GM19099 (cell line): ENCODE measurements around the gene DLG5.

Source experiments
- POLR2A ChIP-seq: IDR thresholded peaks from 3 replicates; pipeline ENCODE4 v1.6.1; 2011; ENCODE audit warnings: low read depth; ENCODE audit not compliant: insufficient read length; ENCODE audit errors: extremely low read depth

The DLG5 gene

DNA sequence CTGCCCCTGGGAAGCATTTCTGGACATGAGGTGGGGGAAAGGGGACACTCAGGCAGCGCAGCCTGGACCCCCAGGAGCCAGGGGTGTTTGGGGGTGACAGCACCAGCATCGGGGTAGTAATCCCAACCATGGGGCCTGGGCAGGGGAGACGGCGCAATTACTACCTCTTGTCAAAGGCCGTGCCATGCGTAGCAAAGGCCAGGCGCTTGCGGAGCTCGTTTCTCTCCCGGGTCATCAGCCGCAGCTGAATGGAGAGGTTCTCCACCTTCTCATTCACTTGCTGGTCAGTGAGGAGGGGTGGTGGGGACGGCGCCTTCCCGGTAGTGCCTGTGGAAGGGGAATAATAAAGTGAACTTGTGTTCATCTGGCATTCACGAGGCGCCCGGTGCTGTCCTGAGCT, 70.0 kb downstream of the DLG5 start:
- TF ChIP-seq POLR2A = no peak

DNA sequence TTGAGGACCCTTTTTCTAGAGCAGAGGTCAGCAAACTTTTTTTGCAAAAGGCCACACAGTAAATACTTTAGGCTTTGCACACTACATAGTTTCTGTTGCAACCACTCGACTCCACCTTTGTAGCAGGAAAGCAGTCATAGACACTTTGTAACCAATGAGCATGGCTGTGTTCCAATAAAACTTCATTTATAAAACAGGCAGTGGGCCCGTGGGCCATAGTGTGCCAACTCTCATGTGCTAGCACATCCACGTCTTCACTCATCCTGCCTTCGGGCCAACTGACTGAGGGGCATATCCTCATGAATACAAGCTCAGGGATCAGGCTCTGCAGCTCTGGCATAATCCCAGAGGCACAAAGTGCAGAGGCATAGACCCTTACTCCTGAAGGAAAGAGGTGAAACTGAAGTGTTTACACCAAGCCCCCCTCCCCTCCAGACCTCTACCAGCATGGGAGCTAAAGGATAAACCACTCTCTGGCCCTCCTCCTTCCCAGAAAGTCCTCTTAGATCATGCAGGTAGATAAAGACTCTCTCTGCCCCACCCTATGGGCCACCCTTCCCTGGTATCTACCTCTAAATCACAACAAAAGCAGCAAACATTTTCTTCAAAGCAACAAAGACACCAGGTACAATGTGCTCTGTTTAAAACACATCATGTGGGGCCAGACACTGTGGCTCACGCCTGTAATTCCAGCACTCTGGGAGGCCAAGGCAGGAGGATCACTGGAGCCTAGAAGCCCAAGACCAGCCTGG, 71.0 kb downstream of the DLG5 start:
- no peak for TF ChIP-seq POLR2A

DNA sequence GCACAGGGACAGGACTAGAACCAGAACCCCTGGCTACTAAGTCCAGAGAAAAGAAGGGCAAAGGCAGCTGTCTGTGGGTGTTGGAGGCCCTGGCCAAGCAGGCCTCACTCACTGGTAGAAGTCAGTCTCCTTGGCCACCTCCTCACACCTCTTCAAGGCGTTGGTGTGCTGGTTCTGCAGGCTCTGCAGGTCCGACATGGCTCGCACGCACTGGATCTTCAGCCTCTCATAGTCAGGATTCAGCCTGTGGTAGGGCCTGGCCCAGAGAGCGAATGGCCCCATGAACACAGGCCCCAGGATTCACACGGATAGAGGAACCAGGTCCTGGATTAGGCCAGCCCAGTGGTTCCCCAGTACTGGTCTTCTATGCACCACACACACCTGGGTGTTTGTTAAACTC, 72.4 kb downstream of the DLG5 start:
- no peak for TF ChIP-seq POLR2A

DNA sequence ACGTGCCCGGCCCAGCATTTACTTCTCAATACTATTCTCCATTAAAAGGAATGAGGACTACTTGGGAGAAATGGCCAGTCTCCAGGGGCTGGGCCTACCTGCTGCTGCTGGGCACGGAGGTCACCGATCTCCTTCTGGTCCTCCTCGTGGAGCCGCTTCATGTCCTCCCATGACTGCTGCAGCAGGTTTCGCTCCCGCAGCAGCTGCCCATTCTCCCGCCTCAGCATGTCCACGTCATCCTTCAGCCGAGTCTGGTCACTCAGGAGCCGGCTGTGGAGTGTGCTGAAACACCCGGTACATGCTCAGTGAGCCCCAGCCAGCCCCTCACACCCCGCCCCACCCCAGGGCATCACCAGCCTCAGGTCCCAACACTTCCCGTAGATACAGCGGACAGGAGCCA, 73.3 kb downstream of the DLG5 start:
- TF ChIP-seq POLR2A = no peak

DNA sequence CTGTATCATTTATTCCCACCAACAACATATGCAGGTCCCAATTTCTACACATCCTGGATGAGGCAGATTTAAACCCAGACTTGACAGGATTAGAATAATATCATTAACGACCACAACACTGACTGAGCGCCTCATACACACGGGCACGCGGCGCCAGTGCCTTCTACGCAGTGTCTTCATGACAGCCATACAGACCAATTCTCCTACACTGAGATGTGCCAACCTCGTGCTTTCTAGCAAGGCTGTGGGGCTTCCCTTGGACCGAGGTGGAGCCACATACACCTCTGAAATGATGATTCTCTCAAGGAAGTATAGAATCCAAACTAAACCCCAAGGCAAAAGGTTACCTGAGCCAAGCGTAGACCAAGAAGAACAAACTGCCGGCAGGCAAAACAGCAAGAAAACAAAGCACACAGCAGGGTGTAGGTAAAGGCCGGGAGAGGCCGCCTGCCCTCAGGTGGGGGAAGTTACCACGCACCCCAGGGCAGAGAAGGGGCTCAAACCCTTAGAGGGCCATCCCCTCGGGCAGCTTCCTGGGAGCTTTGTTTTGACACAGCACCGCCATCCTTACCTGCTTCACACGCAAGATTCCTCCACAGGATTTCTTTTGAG, 75.8 kb downstream of the DLG5 start:
- no peak for TF ChIP-seq POLR2A

DNA sequence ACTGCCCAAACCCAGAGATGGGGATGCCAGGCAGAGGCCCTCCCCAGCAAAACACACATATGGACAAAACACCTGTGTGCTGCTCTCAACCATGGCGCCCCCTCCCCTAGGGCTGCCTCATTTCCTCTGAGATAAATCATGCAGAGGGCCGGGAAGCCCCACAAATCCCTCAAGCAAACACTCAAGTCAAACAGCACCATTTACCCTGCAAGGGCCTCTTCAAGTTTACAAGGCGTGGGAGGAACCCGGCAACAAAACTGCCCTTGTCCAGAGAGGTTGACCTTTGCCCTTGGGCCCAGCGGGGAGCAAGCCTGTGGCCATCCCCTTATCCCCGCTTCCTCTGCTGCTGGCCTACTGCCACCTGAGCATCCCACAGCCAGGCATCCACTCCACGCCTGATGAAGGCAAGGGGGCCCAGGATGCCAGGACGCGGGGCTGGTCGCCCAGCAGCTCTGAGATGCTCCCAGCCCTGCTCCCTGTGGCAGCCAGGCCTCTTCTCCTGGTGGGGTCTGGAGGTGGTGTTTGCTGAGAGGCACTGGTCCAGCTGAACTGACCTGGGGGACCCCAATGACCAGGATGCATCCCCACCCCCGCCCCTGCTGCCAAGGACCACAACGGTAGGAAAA, 77.4 kb downstream of the DLG5 start:
- TF ChIP-seq POLR2A = no peak

DNA sequence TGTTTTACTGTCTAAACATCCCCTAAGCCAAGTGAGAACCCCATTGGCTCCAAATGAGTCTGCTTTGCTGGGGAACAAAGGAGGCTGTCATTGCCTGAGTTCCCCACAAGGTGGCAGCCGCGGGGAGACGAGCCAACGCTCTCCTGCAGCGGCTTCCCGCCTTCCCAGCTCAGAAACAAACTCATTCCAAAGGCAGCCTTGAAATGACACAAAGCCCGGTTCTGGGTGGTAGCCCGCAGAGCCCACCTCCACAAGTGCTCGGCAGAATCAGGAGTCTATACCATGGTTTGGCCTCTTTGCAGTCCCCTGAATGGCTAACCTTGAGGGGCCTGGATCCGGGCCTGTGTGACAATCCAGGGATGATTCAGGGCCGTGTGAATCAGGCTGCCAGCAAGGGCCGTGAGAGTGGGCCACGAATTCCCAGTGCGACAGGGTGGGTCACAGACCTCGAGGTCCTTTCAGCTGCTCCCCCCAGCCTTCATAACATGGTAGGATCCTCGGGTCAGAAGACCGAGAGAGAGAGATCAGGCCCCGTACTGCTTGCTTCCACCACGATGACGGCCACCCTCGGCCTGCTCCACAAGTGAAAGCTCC, 79.7 kb downstream of the DLG5 start:
- no peak for TF ChIP-seq POLR2A

DNA sequence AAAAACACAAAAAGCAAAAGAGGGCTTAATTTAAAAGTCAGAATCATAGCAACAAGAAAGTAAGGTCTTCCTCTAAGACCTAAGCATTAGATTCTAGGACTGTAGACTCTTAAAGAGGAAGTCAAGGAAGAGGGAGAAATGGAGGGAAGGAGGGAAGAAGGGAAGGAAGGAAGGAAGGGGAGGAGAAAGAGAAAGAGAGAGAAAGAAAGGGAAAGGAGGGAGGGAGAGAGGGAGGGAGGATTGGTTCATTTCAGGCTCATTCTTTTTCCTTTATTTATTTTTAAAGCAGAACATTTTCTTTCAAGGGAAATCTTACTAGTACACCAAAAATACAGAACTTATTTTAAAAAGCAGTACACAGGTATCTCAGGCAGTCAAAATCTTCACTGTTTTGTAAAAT, 81.1 kb downstream of the DLG5 start:
- TF ChIP-seq POLR2A = no peak

DNA sequence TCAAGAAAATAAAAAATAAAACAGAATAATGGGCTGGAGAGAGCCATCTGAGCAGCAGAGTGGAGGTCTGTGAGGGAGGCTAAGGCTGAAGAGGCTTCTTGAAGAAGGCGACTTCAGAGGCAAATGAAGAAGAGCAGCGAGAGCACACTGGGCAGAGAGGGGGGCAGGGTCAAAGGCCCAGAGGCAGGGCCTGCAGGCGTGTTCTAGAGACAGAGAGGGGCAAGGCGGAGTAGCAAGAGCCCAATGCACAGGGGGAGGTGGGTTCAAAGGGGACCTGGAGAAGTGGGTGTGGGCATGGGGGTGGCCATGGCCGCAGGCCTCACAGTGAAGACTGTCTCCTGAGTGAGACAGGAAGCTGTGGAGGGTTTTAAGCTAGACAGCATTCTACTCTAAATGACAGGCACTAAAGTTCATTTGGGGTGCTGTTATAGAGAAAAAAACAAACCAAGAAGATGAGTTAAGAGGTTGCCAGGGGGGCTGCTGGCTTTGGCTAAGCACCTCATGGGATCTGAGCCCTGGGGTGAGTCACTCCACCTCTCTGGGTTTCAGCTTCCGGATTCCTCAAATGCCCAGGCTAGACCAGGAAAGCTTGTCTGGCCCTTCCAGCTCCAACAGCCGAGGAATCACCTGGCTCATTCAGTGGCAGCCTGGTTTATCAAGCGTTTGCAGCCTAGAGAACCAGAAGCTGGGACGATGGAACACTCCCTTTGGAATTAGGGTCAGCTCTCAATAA, 81.7 kb downstream of the DLG5 start:
- TF ChIP-seq POLR2A = no peak

DNA sequence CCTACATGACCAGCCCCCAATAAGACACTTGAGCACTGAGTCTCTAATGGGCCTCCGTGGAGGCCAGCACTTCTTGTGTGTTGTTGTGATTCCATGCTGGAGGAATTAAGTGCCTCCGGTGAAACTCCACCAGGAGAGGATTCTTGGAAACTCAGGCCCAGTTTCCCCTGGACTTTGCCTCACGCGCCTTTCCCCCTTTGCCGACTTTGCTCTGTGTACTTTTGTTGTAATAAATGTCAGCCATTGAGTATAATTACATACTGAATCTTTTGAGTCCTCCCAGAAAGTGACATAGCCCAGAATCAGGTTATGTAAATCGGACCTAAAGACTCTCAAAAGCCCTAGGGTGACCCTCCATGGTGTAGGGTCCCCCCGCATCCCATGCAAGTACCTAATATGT, 82.4 kb downstream of the DLG5 start:
- no peak for TF ChIP-seq POLR2A

DNA sequence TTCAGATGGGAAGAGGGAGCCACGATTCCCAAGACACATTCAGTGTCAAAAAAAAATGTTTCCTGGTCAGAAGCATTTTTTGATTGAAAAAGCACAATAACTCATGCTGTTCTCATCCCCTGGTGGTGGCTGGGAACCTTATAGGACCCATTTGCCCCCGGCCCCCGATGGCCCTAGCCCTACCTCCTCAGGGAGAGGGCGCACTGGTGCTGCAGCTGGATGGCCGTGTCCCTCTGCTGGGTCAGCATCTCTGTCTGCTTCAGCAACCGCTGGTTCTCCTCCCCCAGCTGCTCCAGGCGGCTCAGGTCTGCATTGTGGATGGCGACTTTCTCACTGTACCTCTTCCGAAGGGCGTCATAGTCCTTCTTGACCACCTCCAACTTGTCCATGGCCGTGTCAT, 83.3 kb downstream of the DLG5 start:
- TF ChIP-seq POLR2A = no peak

DNA sequence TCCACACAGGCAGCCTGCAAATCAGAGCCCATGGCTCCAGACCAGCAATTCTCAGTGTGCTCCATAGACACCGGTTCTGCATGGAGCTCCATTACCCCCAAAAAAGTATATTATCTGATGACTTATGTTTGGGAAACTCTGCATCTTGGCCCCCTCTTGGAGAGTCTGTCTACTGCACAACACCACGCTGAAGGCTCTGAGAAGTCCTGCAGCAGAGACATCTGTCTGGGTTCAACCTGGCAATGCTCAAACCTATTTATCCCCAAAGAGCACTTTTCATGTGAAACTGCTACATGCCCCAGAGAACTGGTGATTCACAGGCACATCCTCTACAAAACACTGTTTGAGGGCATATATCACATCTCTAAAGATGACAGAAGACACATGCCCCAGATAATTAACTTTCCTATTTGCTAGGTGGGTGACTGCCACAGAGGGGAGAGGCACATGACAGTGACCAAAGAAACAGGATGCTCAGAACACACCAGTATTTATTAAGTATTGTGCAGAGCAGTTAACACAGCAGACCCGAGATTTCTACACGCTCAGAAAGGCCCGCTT, 83.8 kb downstream of the DLG5 start:
- TF ChIP-seq POLR2A = no peak

DNA sequence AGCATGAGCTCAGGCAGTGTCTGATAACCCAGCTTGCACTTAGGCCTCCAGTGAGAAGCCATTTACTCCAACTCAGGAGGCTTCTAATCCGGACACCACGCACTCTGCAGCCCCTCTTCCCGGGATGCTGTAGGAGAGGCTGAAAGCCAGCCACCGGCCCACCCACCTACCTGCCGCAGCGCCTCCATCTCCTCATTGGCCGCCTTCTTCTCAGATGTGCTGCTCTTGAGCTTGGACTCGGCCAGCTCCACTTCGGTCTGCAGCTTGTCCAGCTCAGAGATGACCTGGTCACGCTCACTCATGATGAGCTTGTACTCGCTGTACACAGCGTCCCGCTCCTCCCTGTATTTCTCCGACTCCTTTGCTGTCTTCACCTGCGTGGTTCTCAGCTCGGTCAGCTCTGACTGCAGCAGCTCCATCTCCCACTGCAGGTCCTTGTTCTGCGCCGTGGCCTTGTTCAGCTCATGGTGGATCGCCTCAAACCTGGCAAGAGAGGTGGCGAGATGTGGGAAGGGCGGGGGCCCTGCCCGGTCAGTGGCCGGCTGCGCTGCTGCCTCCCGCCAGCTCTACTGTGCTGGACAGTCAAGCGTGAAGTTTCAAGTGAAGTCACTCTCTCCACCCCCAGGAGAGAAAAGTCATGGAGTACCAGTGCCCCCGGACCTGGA, 84.7 kb downstream of the DLG5 start:
- no peak for TF ChIP-seq POLR2A

DNA sequence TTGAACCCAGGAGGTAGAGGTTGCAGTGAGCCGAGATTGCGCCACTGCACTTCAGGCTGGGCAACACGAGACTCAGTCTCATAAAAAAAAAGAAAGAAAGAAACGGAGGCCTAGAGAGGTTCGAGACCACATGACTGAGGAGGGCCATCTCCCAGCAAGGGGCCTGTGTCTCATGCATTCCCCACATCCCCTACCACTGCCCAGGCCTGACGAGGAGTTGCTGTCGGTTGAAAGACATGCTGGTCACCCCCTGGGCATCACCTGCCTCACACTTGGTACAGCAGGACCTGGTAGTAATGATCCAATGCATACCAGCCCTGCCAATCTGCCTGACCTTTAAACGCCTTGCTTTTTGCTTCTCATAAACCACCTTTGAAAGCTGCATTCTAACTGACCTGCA, 85.9 kb downstream of the DLG5 start:
- no peak for TF ChIP-seq POLR2A
